Stimulated activated CD4-positive, alpha-beta T cell treated with anti-CD3 and anti-CD28 coated beads, Interleukin-12 subunit alpha, Interleukin-12 subunit beta, amount 100 ng/mL, for 48 hours (primary cell): Measurements from ENCODE around the gene LAG3.

ENCODE experiments used
- DNase-seq, 3 donors: peaks; one replicate each; pipeline ENCODE4 v3.0.0-alpha.2; 2020; ENCODE audit warnings: low read depth in 2 of 3, low spot score in 1 of 3

Gene LAG3

DNA sequence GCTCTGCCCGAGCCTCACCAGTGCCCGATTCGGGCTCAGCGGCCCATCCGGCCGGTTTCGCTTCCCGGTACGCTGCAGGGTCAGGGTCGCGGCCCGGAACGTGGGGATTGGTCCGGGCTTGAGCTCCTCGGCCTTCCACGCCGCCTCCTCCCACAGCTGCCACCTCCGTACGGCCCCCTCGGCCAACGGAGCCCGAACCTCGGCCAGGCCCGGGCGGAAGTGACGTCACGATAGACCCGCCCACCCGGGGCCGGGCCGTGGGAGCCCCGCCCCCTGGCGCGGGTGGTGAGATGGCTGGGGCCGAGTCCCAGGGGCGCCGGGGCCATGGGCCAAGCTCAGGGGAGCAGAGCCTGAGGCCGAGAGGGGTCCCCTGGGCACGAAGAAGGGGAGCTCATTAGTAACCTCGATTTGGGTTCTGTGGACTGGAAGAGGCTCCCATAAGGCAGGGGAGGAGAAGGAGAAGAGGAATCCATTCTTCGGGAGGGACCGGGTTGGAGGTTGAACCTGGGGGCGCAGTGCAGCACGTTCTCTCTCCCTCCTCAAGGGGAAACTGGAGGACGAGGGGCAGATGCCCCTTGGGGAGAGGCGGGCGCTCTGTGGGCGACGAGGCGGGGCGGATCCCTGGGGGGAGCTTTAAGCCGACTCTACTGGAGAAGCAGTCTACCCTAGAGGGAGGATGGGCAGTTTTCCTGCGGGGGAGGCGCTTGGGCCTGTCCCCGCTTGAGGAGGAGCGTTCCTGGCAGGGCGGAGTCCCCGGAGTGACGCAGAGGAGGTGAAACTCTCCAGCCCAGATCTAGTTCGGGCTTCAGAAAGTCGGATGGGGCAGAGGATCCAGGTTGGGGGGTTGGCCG lies 19.2 kb upstream of the LAG3 start, which contains the start of gene MLF2:
MLF2 (minus strand) TSS at position 221 of the 851 bp plus-strand sequence. CDS start 807 bp downstream, outside the sequence.
- DNase-seq, result peak; percentile 97 to 99 (median 97)

DNA sequence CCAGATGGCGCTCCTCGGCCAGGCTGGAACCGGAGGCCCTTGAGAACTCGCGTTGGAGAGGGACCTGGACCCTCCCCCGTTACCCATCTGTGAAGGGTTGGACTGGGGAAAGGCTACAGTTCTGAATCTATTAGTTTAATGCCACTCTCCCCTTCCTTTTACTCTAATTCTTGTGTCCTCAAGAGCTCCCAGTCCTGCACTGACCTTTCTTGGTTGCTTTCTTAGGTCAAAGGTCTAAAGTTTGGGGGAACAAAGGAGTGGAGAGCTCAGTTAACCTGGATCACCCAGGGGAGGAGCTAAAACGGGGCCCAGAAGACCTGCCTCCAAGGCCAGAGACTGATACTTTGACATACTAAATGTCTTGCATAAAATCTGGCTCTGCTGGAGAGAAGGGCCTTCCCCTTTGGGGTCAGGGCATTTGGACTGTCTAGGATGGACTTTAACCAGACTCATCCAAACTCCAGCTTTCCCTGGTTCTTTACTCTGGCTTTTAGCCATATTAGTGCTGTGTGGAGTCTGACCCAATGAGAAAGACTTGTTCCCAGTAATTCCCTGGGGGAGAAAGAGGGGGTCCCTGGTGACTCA lies 18.5 kb upstream of the LAG3 start:
- DNase-seq, result no peak

DNA sequence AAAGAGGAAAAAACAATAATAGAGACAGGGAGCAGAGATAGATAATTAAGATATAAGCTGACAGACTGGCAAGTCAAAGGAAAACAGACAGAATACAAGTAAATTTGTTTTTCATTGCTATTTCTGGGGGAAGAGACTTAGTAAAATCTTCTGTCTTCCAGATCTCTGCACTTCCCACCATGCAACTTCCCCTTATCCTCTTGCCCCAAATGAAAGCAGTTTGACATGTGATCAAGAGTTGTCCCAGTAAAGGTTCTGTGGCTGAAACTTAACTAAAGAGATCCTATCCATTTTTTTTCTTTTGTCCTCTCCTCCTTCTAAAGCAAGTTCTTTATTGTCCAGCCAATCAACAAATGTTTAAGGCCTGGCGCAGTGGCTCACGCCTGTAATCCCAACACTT lies 17.9 kb upstream of the LAG3 start:
- no peak for DNase-seq

DNA sequence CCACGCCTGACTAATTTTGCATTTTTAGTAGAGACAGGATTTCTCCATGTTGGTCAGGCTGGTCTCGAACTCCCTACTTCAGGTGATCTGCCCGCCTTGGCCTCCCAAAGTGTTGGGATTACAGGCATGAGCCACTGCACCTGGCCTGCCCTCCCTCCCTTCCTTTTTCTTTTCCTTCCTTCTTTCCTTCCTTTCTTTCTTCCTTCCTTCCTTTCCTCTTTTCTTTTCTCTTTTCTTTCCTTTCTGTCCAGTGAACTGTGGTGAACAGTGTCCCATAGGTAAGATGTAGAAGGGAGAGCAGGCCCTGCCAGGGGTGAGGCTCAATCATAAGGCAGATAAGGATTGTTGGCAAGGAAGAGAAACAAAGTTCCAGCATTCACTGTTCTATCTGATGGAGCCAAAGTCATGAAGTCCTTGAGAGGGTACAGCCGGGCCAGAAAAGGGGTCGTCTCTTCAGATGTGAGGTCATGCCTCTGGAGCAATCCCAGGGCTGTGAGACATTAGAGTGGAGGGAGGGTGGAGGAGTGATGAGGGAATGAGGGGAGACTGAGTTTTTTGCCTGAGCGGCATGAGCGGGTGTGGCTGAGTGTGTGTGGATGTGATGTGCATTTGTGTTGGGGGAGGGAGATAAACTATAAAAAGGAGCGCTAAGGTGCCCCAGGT lies 15.2 kb upstream of the LAG3 start:
- DNase-seq, result no peak

DNA sequence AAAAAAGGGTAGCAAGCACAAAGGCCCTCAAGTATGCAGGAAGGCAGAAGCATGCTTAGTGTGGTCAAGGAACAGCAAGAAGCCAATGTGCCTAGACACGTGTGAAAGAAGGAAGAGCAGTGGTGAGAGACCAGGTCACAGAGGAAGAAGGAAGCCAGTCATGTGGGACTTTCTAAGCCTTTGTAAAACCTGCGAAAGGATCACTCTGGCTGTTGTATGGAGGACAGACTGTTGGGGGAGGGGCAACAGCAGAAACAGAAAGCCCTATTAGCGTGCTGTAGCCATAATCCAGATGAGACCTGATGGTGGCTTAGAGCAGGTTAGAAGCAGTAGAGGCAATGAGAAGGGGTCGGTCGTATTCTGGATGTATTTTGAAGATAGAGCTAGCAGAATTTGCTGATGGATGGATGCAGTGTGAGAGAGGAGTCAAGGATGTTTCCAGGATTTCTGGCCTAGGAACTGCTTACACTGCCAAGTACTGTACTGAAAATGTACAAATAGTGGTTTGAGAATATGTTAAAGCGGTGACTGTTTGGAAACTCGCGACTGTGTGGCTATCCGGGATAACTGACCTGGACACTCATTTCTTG lies 13.7 kb upstream of the LAG3 start:
- DNase-seq, result no peak

DNA sequence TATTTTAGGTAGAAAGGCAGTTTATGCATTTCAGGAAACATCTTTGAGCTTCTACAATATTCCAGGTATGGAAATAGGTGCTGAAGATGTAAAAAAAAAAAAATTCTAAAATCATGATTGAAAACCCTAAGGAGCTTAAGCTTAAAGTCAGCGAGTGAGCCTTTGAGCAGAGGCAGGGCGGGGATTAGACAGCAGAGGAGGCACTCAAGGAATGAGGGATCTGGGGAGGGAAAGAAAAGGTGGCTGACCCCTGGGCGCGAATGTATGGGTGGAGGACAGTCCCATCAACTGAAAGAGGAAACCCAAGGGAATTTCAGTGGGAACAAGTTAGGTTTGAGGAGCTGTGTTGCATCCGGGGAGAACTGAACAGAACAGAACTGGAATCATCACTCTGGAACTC lies 12.6 kb upstream of the LAG3 start:
- no peak for DNase-seq

DNA sequence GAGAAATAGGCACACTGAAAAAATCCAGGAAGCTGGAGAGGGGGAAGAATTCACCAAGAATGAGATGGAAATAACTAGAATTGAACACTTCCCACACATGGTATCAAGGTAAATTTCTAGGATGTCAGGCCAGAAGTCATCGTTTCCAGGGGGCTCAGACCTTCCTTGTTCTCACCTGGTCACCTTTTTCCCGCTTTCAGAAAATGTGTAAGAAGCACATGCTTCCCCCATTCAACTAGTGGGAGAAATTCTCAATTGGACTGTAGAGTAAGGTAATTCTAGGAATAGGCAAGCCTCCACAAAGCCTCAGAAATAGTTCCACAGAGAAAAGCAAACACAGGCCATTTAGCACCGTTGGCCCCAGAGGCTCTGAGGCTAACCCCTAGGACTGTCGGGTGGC lies 8.9 kb upstream of the LAG3 start:
- DNase-seq, result no peak

DNA sequence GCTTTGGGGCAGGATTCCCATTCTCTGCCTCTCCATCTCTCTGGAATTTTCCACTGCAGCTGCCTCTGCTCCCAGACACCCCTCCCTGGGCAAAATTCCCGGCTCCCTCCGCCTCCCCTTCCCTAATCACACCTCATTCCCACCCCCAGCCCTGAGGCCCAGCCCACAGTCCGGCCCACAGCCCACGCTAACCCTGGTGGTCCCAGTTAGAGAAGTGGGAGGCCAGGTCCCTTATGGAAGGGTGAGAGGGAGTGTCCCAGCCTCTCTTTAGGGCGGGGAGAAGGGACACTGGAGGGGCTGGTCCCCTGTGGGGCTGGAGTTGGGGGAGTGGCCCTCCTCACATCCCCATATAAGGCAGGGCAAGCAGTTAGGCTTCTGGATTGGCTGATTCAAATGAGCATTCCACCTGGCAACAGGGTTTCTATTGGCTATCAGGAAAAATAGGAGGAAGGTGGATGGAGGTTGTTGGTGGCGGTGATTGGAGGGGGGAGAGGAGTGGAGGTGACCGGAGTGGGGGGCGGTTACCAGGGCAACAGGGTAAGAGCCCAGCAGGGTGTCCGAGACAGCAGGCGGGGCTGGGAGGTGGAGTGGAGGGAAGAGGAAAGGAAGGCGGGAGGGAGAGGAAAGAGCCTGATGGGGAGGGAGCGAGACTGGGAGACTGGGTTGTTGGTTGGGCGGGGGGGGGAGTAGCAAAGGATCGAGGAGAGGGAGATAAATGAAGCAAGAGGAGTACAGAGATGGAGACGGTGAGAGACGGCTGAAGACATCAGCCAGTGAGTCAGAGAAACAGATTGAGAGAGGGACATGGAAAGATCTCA lies 8.1 kb upstream of the LAG3 start:
- no peak for DNase-seq

DNA sequence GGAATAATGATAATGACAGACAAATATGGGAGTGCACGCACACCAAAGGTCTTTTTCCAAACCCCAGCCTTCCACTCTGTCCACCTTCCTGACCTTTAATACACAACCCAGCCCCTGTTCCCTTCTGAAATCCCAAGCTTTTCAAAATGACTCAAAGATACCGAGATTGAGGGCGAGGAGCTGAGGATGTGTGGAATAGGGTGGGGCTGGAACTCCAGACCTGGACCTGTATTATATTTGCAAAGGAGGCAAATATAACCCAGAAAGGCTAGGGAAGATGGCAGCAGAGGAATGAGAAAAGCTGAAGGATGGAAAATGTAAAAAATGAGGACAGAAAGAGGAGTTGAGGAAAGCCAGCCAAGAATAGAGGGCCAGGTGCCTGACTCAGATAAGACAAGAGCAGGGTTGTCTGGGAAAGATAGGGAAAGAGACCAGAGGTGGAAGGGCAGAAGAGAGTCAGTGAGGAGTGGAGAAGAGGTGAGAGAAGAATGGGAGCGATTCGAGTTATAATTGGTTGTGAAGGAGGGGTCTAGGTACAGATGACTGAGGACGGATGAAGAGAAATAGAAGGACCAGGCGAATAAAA lies 7.2 kb upstream of the LAG3 start:
- no peak for DNase-seq

DNA sequence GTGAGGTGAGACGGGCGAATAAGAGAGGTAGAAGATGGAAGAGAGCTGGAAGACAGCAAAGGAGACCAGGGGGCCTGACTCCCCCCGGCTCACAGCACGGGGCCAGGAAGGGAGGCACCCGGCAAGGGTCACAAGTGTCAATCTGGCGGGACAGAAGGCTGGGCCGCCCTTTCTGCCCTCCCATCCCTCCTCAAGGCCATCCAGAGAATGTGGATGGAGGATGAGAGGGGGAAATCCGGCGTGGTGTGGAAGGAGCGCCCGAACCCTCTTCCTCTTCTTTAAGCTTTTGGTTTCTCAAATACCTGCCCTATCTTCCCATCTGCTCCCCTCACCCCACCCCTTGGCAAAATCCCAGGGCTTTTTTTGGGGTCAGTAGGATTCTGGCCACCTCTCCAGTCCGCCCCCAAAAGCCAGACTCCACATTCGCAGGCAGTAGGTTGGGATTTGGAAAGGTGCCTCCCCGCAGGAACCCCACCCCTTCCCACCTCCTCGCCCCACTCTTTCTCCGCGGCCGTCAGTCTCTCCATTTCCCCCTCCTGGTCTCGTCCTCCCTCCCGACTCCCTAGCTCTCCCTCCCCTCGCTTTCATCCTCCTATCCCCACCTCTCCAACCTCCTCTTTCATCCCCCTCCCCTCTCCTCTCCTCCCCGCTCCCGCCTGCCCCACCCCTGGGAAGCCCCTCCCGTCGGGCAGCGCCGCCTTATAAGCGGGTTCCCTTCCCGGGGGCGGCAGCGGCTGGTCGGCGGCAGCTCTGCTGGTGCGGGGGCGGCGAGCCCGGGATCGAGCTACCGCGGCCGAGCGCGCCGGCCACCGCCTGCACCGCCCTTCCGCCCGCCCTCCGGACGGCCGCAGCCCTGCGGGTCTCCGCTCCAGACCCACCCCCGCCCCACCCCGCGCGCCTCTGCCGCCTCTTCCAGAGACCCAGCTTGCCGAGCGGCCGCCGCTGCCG lies 6.4 kb upstream of the LAG3 start, which contains the start of gene PTMS:
PTMS (plus strand) TSS at position 730 of the 948 bp plus-strand sequence. CDS start 343 bp downstream, outside the sequence.
- DNase-seq, result no peak

DNA sequence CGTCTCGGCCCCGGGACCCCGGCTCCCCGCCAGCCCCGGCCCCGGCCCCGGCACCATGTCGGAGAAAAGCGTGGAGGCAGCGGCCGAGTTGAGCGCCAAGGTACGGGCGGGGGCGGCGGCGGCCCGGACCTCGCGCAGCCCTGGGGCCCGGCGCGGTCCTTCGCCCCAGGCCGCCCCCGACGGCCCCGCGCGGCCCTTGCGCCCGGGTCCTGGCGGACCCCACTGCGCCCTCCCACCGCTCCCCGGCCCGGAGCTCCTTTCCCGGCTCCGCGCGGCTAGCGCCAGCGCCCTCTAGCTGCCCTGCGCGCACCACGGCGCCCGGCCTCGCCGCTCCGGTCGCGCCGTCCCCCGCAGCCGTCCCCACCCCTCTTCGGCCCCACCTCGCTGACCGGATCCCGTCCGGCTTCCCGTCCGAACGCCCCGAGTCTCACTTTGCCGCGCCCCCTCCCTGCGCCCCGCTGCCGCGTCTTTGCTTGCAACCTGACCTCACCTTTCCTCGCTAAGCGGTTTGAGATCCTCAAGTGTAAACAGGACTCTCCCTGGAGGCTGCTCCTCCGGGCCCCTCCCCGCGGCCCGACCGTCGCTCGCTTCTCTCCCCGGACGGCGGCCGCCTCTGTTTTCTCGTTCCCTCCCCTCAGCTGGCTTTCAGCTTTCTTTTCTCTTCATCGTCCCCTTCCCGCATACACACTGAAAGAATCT lies 5.5 kb upstream of the LAG3 start:
- DNase-seq, result no peak

DNA sequence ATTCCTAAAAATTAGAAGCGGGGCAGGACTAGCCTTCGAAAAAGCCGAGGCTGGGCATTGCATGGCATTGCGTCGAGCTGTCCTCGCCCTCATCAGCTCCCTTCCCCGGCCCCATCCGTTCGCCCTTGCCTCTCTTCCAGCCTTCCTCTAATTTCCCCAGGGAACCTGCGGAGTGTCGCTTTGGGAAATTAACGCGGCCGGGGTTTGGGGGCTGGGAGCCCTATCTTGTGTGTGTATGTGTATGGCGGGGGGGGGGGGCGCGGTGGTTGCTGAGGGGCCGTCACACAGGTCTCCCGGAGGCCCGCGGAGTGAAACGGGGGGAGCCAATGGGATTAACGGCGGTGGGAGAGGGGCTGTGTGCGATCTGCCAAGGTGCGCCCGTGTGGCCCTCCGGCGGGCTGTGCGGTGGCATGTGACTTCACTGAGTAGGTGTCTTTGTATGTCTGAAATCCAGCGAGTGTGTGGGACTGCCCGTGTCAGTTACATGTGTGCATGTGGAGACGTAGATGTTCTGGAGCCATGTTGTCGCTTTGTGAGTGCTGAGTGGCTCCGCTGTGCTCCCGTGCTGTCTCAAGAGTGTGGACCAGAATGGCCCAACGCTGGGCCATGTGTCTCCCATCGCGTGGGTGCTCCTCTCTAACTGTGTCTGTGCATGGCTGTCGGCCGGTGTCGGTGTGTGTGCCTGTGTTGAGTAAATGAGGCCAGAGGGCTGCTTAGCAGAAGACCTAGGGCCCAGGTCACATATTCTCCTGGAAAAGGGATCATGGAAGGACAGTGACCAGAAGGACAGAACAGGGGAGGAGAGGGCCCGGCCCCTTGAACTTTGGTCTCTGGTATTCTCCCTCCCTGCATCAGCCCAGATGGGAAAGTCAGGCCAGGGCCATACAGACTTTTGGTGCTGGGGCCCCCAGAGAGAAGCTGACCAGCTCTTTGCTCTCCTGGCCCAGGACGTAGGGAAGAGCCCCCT lies 4.7 kb upstream of the LAG3 start:
- DNase-seq, result no peak

DNA sequence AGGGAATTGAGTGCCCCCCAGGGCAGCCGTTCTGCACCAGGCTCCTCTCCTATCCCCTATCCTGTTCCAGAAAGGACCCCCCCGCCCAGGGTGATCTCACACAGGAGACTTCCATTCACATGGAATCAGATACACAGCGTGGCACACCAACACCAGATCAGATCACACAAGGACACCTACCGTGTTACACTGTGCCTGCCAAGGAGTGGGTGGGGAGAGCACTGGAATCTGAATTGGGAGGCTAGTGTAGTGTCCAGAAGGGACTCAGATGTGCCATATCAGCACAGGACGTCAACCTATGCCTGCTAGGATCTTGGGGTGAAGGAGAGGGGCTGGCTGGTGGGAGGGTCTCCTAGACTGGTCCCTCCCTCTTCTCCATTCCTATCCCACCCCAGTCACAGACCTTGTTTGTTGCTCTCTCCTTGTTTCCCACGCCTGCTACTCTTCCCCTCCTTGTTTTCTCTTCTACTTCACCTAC lies 3.8 kb upstream of the LAG3 start:
- DNase-seq, result no peak

DNA sequence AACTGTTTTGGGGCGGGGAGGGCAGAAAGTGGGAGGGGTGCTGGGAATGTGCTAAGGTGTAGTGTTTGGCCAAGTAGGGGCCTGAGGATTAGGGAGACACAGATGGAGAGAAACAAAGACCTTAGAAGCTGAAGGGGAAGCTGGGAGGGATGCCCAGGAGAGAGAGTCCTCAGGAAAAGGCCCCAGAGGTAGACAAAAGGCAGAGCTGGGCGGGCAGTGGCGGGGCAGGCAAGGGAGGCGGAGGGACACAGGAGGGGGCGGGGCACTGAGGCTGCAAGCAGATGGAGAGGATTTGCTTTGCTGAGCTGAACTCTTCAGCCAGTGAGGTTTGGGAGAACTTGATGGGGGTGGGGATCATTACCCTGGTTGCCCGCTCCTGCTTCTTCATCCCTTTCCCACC lies 3.3 kb upstream of the LAG3 start:
- no peak for DNase-seq

DNA sequence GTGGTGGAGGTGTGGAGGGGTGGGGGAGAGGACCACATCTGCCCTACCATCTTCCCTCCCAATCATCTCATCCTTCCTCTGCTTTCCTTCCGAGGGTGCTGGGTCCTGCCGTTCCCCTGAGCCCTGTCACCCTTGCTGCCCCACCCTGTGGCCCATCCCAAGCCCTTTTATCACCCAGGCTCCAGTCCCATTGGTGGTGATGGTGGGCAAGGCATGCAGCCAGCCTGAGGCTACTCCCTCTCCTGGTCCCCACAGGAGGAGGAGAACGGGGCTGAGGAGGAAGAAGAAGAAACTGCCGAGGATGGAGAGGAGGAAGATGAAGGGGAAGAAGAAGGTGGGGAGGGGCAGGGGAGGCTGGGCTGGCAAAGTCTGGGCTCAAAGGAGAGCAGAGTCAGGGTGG lies 2.7 kb upstream of the LAG3 start:
- no peak for DNase-seq

DNA sequence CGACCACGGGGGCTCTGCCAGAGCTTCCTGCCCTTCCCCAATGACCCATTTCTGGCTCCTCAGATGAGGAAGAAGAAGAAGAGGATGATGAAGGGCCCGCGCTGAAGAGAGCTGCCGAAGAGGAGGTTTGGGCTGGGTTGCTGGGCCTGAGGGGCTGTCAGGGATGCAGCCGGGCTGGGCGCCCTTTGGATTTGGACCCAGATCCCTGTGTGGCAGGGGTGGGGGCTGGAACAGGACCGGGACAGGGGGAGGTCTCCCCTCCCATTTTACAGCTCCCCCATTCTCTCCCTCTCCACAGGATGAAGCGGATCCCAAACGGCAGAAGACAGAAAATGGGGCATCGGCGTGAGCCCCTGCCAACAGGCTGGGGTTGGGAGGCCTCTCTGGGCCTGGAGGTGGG lies 2.2 kb upstream of the LAG3 start:
- DNase-seq, result no peak

DNA sequence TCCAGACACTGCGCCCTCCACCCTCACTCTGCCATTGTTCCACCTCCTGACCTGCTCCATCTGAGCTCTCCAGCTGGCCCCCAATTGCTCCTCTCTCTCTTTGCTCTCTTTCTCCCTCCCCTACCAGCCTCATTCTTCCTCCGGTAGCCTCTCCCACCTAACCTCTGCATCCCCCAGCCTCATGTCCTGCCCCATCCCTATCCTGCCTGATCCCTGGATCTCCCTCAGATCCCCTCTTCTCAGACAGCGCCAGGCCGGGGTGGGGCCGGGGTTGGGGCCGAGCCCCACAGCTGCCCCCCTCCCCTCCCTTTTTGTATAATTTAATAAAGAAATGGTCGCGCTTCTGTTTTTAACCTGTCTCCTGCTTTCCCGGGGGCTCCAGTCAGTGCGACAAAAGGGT lies 1.7 kb upstream of the LAG3 start:
- DNase-seq, result no peak
